NCI-H2107 (cell line): Measurements from ENCODE around the gene RIC3.

Experiments used
- DNase-seq: peaks from one replicate; lab custom pipeline; 2025; lab: John Stamatoyannopoulos, UW

Gene RIC3

GRCh38 chr11:8087185-8087584 lies 81.6 kb downstream of the RIC3 start:
- DNase-seq: no peak

- DNase-seq: no peak
Measured at GRCh38 chr11:8086571-8086970, 82.3 kb downstream of the RIC3 start.

DNA sequence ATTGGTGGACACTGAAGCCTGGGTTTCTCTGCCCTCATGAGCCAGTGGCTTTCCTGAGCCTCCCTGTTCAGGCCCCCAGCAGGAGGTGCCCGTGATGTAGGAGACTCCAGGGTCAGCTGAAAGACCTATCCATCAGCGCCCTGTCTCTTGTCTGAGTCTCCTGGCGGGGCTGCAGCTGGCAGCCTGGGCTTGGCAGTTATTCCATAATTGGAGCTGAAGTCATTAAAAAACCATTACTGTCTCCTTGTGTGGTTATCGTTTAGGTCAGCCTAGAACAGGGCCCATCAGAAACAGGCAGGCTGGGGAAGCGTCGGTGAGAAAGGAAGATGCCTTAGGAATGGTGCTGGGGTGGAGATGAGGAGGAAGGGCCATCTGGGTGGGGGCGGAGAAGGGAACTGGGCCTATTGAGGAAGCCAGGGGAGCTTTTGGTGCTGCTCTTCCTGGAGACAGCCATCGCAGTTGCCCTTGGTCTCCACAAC lies 82.8 kb downstream of the RIC3 start:
- no peak for DNase-seq

DNA sequence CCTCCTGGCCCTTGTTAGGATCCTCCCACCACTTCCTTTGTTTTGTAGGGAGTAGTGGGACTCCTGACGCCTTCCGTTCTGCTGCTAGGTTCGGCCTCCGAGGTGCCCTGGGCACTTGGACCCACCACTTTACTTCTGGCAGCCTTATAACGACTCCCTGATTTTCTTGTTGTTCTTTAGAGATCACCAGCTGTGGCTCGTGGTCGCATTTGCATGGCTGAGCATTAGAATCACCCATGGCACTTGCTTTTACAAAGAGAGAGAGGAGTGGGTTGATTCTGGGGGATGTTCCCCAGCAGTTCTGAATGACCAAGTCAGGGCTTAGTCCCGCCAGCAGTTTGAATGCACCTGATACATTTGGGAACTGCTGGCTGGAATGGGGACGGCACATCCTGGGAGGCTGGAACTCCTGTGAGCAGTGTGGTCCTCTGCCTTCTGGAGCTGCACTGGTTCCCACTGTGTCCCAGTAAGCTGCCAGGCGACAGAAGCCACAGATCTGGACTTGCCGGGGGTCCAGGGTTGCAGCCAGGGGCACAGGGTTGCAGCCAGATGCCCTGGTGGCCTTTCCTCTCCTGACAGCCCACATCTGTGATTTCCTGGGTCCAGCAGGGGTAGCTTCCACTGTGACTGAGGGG lies 83.7 kb downstream of the RIC3 start:
- DNase-seq: no peak

DNA sequence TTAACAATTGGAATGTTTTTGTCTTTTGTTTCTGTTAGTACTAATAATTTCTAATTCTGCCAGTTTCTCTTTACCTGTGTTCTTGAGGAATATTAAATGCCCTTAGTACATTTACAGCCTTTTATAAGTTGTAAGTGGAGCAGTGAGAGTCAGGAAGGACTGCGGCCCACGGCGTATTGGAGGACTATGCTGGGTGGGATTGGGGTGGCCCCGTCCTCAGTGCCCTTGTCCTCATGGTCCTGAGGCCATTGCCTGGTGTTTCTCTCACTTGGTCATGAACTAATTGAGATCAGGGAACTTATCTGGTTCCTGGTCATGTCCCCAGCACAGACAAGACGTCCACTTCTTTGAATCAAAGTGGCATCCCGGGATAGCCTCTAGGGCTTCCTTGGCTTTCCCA lies 84.5 kb downstream of the RIC3 start:
- no peak for DNase-seq

- DNase-seq: no peak
Measured at GRCh38 chr11:8083871-8084281, 84.9 kb downstream of the RIC3 start.

- DNase-seq: no peak
Measured at GRCh38 chr11:8083088-8083395, 85.8 kb downstream of the RIC3 start.

DNA sequence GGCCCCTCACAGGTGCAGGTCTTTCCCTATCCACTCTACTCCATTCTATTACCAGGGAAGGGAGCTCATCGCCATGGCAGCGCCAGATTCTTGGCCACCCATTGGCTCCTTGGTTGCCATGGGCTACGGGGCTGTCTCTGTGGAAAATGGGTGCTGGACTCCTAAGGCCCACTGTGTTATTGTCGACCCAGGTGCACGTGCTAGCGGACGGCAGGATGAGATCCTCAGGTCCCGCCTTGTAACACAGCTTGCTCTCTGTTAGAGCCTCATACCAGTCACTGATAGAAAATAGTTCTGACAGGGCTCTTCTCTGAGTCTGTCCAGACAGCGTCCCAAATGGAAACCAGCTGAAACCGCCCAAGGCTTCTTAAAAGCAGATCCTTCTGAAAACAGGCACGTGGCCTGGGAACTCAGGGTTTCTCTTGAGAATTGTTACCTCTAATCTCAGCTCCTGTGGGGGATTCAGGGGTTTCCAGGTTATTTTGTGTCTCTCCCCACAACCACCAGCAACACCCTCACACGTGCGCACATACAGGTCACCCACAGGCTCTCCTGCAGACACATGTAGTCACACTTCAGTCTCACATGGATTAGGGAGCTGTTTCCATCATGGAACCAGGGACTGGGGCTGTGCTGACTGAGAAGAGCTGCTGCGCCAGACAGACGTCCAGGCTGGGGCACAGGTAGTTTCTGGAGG lies 86.3 kb downstream of the RIC3 start:
- no peak for DNase-seq

- DNase-seq: no peak
Measured at GRCh38 chr11:8081591-8082250, 87.1 kb downstream of the RIC3 start.

DNA sequence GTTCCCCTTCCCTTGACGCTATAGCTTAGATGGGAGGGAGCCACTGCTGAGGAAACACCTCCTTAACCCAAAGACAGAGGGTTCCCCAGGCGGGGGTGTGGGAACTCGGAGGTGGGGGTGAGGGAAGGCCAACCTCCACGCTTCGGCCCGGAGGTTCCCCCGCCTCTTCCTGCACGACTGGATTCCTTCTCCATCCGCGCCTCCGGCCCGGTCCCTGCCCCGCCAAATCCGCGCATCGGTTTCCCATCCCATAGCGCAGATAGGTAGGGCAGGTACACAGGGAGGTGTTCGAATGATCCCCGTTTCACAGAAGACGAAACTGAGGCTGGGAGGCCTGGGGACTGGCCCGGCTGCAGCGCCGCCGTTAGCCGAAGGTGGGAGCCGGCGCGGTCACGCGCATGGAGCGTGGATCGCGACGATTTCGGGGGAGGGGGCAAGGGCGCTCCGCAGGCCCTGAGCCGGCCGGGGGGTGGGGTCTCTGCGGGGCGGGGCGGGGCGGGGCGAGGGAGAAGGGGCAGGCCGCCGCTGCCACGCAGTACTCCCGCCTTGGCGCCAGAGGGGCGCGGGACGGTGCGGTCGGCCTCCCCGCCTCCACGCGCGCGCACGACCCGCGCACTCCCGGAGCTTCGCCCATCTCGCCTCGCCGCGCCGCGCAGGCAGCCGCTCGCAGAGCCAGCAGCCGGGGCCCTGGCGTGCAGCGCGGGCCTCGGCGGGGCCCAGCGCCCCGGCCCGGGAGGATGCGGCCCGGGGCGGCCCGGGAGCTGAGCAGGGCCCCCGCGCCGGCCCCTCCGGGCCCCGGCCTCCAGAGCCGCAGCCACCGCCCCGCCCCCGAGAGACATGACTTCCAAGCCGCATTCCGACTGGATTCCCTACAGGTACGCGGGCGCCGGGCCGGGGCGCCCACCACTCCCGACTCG lies 87.9 kb downstream of the RIC3 start, which contains the start of gene TUB:
Gene TUB (plus strand): TSS at position 538 of the 917 bp plus-strand sequence. CDS start 300 bp downstream, at position 838.
- DNase-seq: no peak

DNA sequence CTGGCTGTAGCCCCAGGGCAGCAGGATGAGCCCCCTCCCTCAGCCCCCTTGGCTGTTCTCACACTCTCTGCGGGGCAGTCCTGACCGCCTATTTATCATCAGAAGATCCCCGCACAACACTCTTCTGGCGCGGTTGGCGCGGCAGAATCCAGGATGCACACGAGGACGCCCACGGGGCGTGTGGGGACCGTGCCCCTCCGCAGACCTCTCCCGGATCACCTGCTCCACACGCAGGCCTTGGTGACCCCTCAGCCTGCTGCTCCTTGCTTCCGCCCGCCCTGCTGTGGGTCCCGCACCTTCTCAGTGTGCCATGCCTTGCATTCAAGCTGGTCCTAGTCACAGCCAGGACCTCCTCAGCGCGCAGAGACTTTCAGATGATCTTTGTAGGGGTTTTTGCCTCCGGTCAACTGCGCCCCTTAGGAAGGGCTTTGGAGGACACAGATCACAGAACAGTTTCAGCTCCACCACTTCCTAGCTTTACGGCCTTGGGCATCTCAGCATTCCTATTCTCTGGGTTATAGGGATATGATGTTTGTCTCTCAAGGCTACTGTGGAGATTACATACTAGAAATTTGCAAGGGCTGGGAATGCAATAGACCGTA lies 88.7 kb downstream of the RIC3 start:
- no peak for DNase-seq

- DNase-seq: no peak
Measured at GRCh38 chr11:8079111-8079675, 89.6 kb downstream of the RIC3 start.

GRCh38 chr11:8075119-8075726 lies 93.6 kb downstream of the RIC3 start:
- DNase-seq: no peak

DNA sequence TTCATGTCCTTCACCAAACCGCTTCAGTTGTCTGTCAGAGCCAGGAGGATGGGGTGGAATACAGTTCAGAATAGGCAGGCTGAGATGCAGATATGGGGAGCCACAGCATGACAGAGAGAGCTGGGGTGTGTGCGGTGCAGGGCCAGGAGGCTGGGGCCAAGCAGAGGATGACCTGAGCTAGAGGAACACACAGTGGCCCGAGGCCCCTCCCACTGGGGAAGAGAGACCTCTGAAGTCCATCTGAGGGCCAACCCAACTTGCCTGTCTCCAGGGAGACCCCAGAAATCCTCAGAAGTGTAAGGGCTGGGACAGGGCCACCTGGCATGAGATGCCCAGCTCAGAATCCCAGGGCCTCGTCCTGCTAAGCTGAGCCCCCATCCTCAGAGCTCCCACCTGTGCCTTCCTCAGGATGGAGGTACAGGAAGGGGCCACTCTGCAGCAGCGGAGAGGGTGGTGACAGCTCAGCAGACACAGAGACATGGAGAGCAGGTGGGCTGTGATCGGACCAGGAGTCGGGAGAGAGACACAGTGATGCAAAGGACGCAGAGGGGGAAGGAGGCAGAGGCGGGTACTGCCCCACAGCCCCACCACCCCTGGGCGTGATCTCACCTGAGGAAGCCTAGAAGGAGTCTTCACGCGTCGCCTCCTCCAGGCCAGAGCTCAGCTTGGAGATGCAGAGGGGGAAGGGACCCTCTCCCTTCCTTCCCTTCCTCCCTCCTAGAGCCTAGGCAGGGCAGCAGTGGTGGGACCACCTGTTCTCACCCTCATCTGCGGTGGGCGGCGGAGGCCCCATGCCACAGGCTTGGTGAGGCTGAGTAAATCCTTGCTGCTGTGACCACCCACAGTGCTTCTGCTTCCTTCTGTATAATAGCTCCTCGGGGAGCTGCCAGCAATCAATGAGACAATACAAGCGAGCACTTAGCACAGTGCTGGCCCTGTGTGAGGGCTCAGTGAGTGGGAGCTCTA lies 96.9 kb downstream of the RIC3 start:
- no peak for DNase-seq

DNA sequence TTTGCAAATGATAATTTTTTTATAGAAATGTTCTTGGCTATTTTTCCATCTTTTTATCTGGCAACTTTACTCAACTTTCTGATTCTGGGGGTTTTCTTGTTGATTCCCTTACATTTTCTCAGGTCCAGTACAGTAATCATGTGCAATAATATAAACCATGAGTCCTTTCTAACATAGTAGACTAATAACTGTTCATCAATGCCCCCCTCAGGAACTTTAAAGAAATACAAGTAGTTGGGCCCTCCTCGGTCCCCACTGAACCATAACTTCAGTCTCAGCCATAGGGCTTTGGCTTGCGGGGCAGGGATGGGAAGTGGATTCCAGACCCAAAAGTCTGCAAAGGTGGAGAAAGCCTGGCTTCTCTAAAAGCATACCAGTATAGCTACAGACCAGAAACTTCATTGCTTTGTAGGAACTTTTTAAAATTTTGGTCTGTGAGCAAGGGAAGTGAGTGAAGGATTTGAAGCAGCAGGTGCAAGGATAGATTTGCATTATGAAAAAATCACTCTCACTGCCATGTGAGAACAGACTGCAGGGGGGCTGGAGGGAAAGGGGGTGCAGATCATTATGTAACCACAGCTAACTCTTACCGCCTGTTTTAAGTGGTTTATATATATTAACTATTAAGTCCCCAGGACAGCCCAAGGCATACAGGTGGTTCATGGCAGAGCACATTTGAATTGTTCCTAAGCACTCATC lies 98.3 kb downstream of the RIC3 start:
- DNase-seq: no peak

DNA sequence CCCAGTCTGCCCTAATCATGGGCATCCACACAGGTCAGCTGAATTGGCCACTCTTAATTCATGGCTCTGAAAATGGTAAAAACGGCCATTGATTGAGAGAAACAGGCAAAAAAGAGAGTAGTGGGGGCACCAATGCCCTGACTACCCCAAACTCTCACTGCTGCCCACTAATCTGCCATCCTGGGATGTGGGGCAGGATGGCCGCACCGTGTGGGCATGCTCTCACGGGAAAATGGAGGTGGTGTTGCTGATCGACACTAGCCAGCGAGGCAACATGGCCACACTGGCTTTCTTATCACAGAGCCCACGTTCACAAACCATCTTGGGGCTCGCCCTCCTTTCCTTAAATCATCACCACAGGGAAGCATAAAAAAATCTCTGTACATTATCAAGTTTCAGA lies 99.1 kb downstream of the RIC3 start:
- no peak for DNase-seq

GRCh38 chr11:8068605-8069221 lies 100.1 kb downstream of the RIC3 start:
- DNase-seq: no peak

DNA sequence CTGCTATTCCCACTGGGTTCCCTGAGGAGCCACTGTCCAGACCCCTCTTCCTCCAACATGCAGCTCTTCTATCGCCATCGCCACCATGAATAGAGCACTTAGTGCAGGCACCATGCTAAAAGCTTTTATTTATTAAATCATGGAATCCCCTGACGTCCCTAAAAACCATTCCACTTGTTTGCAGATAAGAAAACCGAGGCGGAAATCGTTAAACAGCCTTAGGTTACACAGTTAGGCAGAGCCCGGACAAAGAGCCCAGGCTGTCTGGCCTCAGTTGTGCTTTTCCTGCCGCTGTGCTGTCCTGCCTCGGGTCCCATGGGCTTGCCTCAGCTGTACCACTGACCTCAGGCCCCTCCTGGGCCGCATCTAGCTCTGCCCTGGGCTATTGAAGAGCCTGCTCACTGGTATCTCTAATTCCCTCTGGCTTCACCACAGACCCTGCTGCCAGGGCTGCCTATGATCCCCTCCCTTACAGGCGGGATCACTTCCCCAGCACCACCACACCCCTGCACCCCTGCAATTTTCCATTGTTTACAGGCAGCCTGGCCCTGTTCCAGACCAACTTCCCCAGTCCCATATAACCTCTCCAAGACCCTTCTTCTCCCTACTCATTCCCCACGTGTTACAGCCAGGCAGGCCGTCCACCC lies 100.8 kb downstream of the RIC3 start:
- no peak for DNase-seq
